H1 (cell line): ENCODE data around the gene TK2. TPM values are rescaled to one million over a fixed set of nuclear protein-coding genes. Genes with fewer than 3 reads are reported as not detected.

ENCODE experiments used
- ATF3 ChIP-seq: IDR thresholded peaks from 2 replicates; pipeline ENCODE4 v1.6.1; 2011; ENCODE audit warnings: low read depth, mild to moderate bottlenecking, low read length; ENCODE audit not compliant: insufficient read depth
- CEBPB ChIP-seq: IDR thresholded peaks from 2 replicates; pipeline ENCODE4 v1.6.1; 2012; ENCODE audit warnings: low read depth, low read length
- CHD2 ChIP-seq: IDR thresholded peaks from 2 replicates; pipeline ENCODE4 v1.6.1; 2012; ENCODE audit warnings: low read length, improper control_type of control experiment
- NANOG ChIP-seq: IDR thresholded peaks from 2 replicates; pipeline ENCODE4 v1.6.1; 2011; ENCODE audit warnings: low read length, low read depth, mild to moderate bottlenecking, inconsistent platforms; ENCODE audit not compliant: insufficient read depth, poor library complexity, severe bottlenecking
- POU5F1 ChIP-seq: IDR thresholded peaks from 2 replicates; pipeline ENCODE4 v1.6.1; 2011; ENCODE audit warnings: low read depth, mild to moderate bottlenecking, low read length, moderate library complexity
- SIRT6 ChIP-seq: IDR thresholded peaks from one replicate; pipeline ENCODE4 v1.7.1; 2012; ENCODE audit warnings: low read length, inconsistent platforms
- SRF ChIP-seq: IDR thresholded peaks from 2 replicates; pipeline ENCODE4 v1.6.1; 2011; ENCODE audit warnings: mild to moderate bottlenecking, low read depth, low read length, moderate library complexity
- TAF1 ChIP-seq: IDR thresholded peaks from 2 replicates; pipeline ENCODE4 v1.6.1; 2011; ENCODE audit warnings: mild to moderate bottlenecking, low read depth, low read length
- YY1 ChIP-seq: IDR thresholded peaks from 2 replicates; pipeline ENCODE4 v1.6.1; 2011; ENCODE audit warnings: low read depth, mild to moderate bottlenecking, low read length
- ZNF274 ChIP-seq: IDR thresholded peaks from 2 replicates; pipeline ENCODE4 v1.7.0; 2012; ENCODE audit warnings: low read length, borderline replicate concordance; ENCODE audit errors: extremely low read depth
- polyA plus RNA-seq, 7 experiments: library from polyadenylated mRNA; depleted of rRNA in 3 of 7; stranded (reverse) in 5 of 7; unstranded in 2 of 7; fragments of >200 nt in 5 of 7; fragments of 200-250 nt in 2 of 7; gene quantifications; 1 replicate in 5 of 7; 2 replicates in 1 of 7; 4 replicates in 1 of 7; pipeline versions ENCODE4 v1.2.1 to v1.2.3, GENCODE V29; 2011 to 2013; ENCODE audit warnings: missing spikeins in 2 of 7, mixed read lengths in 2 of 7
- total RNA-seq: library from RNA; stranded (reverse); fragmentation: NEBNext Ultra II Directional; extraction: Animal tissue kit (Norgen Biotek cat#: 25700); gene quantifications from 2 replicates; pipeline ENCODE4 v1.2.1, GENCODE V29; 2021
- TF ChIP-seq, protein P1 (sequence below): fragments of 300-600 bp; sonication (generic); IDR thresholded peaks from 2 replicates; pipeline ENCODE4 v1.7.1; 2012; ENCODE audit warnings: low read length, moderate library complexity, mild to moderate bottlenecking, inconsistent platforms; ENCODE audit not compliant: insufficient replicate concordance

Gene TK2
- total and polyA plus RNA-seq, 2 of the 8 experiments (the other 6 are each of a cell fraction or from before 2014, with no cell fraction given): 2.7 to 3.6 TPM

GRCh38 chr16:66511602-66512271 is 38.2 kb downstream of the TK2 start (continued):
- TF ChIP-seq, protein P1, sequence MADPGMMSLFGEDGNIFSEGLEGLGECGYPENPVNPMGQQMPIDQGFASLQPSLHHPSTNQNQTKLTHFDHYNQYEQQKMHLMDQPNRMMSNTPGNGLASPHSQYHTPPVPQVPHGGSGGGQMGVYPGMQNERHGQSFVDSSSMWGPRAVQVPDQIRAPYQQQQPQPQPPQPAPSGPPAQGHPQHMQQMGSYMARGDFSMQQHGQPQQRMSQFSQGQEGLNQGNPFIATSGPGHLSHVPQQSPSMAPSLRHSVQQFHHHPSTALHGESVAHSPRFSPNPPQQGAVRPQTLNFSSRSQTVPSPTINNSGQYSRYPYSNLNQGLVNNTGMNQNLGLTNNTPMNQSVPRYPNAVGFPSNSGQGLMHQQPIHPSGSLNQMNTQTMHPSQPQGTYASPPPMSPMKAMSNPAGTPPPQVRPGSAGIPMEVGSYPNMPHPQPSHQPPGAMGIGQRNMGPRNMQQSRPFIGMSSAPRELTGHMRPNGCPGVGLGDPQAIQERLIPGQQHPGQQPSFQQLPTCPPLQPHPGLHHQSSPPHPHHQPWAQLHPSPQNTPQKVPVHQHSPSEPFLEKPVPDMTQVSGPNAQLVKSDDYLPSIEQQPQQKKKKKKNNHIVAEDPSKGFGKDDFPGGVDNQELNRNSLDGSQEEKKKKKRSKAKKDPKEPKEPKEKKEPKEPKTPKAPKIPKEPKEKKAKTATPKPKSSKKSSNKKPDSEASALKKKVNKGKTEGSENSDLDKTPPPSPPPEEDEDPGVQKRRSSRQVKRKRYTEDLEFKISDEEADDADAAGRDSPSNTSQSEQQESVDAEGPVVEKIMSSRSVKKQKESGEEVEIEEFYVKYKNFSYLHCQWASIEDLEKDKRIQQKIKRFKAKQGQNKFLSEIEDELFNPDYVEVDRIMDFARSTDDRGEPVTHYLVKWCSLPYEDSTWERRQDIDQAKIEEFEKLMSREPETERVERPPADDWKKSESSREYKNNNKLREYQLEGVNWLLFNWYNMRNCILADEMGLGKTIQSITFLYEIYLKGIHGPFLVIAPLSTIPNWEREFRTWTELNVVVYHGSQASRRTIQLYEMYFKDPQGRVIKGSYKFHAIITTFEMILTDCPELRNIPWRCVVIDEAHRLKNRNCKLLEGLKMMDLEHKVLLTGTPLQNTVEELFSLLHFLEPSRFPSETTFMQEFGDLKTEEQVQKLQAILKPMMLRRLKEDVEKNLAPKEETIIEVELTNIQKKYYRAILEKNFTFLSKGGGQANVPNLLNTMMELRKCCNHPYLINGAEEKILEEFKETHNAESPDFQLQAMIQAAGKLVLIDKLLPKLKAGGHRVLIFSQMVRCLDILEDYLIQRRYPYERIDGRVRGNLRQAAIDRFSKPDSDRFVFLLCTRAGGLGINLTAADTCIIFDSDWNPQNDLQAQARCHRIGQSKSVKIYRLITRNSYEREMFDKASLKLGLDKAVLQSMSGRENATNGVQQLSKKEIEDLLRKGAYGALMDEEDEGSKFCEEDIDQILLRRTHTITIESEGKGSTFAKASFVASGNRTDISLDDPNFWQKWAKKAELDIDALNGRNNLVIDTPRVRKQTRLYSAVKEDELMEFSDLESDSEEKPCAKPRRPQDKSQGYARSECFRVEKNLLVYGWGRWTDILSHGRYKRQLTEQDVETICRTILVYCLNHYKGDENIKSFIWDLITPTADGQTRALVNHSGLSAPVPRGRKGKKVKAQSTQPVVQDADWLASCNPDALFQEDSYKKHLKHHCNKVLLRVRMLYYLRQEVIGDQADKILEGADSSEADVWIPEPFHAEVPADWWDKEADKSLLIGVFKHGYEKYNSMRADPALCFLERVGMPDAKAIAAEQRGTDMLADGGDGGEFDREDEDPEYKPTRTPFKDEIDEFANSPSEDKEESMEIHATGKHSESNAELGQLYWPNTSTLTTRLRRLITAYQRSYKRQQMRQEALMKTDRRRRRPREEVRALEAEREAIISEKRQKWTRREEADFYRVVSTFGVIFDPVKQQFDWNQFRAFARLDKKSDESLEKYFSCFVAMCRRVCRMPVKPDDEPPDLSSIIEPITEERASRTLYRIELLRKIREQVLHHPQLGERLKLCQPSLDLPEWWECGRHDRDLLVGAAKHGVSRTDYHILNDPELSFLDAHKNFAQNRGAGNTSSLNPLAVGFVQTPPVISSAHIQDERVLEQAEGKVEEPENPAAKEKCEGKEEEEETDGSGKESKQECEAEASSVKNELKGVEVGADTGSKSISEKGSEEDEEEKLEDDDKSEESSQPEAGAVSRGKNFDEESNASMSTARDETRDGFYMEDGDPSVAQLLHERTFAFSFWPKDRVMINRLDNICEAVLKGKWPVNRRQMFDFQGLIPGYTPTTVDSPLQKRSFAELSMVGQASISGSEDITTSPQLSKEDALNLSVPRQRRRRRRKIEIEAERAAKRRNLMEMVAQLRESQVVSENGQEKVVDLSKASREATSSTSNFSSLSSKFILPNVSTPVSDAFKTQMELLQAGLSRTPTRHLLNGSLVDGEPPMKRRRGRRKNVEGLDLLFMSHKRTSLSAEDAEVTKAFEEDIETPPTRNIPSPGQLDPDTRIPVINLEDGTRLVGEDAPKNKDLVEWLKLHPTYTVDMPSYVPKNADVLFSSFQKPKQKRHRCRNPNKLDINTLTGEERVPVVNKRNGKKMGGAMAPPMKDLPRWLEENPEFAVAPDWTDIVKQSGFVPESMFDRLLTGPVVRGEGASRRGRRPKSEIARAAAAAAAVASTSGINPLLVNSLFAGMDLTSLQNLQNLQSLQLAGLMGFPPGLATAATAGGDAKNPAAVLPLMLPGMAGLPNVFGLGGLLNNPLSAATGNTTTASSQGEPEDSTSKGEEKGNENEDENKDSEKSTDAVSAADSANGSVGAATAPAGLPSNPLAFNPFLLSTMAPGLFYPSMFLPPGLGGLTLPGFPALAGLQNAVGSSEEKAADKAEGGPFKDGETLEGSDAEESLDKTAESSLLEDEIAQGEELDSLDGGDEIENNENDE: no peak
- TF ChIP-seq CEBPB (no peak), NANOG (peak; percentile 36), TAF1 (peak; percentile 32; the same call in 1 of the 2 replicates), SIRT6 (no peak), ATF3 (no peak), YY1 (no peak), CHD2 (no peak), ZNF274 (no peak), SRF (peak; percentile 52), POU5F1 (peak; percentile 73; the same call in 1 of the 2 replicates)
